Transverse colon (tissue), 3 donors: ENCODE measurements around the gene ZCCHC4.

Source experiments
- CTCF ChIP-seq, 5 experiments: fragments of 200-600 bp in 3 of 5; fragments of 450-650 bp in 2 of 5; sonication (generic) in 3 of 5; IDR thresholded peaks; 1 replicate in 2 of 5; 2 replicates in 3 of 5; pipeline ENCODE4 v1.5.1; 2016 to 2017; ENCODE audit warnings: antibody characterized with exemption in 5 of 5, inconsistent platforms in 3 of 5, mild to moderate bottlenecking in 2 of 5, moderate library complexity in 1 of 5
- POLR2A ChIP-seq: fragments of 450-650 bp; IDR thresholded peaks from one replicate; pipeline ENCODE4 v1.6.1; 2016; ENCODE audit warnings: antibody characterized with exemption, mild to moderate bottlenecking, moderate library complexity

- TF ChIP-seq POLR2A (no peak), CTCF (IDR thresholded peaks at IDR 0.05) (no peak)
Observed at GRCh38 chr4:25284466-25284865, 28.1 kb upstream of the ZCCHC4 start.
